Islet of Langerhans (tissue), 1 donor: ENCODE results near the gene TRAM2.

Source experiments
- FAIRE-seq: peaks from one replicate; lab custom pipeline; 2011; peaks lifted over from hg19 to GRCh38; lab: Jason Lieb, UNC

The TRAM2 gene

DNA sequence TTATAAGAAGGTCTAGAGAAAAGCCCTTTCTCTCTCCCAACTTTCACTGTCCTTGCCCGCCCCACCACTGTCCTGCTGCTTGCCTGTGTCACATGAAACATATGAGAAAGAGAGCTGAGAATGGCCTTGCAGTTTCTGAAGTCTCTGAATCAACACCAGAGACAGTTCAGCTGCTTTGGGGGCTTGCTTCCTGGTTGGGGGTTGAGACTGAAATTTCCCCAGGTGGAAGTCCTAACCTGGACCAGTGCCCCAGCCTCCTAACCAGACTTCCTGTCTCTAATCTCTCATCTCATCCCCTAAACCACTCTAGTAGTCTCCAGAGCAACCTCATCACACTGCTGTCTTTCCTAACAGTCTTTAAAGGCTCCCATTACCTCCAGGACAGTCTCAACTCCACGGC is 10.7 kb downstream of the TRAM2 start:
- FAIRE-seq, result no peak

DNA sequence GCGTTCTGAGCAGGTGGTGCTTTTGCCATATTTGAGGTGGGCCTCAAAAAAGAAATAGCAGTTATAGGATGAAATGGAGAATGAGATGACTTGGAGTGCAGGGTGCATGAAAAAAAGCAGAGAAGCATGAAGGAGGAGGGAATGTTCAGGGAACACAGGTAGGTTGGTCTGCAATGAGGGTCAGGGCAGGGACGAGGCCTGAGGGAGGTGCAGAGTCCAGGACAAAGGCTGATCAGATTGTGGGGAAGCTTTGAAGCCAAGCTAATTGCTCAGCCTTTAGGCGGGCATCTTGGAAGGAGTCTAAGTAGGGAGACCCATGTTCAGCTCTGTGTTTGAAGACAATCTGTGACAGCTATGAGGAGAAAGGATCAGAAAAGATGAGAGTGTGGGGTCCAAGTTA is 12.0 kb downstream of the TRAM2 start:
- no peak for FAIRE-seq

DNA sequence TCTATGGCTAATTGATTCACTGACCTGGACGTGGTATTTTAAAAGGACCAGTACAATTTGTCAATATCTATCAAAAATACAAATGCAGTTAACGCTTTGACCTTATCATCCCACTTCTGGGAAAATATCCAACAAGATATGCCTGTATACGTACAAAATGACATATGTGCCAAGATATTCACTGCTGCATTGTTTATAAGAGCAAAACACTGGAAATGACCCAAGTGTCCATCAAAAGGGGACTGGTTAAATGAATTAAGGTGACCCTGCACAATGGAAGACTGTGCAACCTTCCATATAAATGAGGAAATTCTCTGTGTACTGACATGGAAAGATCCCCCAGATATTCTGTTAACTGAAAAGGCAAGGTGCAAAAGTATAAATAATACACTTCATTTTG is 13.9 kb downstream of the TRAM2 start:
- FAIRE-seq, result no peak

DNA sequence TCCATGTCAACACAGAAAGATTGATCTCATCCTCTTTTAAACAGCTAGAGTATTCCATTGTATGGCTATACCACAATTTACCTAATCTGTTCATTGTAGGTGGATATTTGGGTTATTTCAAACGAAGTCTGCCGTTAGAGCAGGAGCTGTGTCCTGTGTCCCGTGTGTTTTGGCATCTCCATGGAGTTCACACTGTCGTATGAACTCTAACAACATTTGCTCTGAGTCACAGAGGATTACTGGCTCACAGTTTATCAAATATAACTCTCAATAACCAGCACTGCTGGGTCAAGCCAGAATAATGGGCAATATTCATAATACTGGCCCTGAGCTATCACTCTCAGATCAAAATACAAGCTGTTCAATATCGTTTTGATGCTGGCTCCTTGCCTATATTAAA is 16.4 kb downstream of the TRAM2 start:
- FAIRE-seq, result no peak

DNA sequence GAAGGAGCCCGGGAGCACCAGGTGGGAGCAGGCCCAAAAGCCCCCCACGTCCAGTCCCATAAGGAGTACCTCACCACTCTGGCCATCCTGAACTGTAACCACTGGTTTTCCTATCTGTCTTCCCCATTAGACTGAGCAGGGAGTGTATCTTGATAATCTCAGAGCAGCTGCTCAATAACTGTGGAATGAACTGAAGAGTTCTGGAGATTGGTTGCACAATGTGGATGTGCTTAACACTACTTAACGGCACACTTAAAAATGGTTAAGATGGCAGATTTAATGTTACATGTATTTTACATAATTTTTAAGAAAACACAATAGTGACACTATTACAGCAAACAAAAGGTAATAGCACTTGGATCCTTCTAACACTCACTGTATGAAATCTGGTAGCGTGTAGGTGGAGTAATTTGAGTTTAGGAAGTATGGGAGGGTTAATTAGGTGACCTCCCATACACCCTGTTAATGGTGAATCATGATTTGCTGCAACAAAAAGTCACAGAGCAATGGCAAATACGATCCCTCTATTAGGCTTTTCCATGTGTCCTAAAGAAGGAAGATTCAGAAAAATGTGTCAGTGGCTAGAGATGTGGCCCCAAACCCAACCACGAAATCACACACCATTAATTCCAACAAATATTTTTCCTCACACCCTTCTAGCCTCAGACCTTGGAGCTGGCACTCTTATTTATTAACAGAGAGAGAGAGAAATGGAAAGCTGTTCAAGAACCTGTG is 18.4 kb downstream of the TRAM2 start:
- no peak for FAIRE-seq

DNA sequence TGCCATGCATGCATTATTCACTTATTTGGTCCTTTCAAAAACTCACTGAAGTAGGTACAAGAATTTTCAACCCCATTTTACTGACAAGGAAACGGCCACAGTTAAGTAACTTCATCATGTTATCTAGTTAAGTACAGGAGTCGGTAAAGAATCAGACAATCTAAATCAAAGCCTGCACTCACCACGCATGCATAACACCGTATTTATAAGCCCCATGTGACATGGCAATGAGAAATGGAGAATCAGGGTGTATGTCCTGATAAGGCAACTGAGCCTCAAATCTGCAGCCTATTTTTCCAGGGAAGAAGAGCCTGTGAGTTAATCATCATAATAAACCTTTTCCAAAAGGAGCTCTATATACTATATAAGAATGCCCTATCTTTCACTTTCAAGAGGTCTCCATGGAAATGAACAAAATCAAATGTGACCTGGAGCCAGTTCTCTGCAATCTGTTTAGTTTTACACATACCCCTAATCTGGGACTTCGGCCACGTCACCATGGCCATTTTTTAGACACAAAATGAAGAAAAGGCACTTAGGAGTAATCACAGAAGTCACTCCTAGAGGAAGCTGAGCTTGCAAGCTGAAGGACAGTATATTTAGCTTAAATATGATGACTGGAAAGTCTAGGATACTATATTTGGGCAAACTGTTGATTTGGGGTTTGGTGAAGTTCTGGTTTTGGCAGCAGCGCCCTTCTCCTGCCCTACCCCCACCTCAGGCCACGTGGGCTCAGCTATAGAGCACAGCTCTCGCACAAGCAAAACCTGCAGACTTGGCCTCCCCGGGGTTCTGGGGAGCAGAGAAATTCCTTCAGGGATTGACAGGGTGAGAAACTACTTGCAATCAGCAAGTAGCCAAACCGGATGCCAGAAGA is 19.2 kb downstream of the TRAM2 start:
- FAIRE-seq, result no peak

DNA sequence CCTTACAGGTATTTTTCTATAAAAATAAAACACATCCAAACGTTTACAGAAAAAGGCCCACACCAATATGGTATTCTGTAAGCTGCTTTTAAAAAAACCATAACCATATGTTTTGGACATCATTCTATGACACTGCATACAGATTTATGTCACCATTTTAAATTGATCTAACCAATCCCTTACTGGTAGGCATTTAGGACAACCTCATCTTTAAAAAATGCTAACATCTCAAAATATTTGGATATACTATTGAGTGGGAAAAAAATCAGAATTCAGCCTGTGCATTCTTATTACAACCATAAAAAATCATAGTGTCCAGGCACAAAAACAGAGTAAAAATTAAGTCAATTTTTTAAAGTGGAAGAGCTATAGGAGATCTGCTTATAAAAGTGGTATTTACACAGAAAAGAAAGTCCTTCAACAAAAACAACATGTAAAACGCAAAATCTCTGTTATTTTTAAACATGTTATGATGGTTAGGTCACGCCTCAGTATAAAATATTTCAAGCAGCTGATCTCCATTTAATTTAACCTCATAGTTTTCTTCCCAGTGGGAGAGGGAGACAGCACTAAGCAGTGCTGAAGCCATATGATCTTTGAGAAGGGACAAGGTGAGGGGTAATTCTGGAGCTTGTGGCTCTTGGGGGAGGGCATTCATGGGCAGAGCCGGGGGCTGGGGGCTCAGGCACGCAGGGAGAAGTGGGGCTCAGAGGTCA is 21.2 kb downstream of the TRAM2 start:
- FAIRE-seq, result no peak

DNA sequence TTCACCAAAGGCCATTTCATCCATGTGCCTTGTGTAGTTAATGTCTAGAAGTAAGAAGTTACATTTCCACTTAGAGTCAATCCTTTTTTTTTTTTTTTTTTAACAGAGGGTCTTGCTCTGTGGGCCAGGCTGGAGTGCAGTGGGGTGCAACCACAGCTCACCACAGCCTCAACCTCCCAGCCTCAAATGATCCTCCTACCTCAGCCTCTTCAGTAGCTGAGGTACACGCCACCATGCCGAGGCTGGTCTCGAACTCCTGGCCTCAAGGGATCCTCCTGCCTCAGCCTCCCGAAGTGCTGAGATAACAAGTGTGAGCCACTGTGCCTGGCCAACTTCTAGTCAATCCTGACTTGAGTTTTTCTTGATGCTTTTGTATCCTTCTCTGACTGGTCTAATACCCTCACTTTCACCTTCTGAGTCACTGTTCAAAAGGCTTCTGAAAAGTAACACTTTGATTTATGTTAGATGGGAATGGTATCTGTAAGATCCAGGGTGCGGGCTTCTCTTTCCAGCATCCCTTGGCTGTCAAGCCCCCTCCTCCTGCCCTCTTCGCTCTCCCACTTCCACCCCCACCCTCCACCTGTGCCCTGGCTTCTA is 22.1 kb downstream of the TRAM2 start:
- FAIRE-seq, result no peak

DNA sequence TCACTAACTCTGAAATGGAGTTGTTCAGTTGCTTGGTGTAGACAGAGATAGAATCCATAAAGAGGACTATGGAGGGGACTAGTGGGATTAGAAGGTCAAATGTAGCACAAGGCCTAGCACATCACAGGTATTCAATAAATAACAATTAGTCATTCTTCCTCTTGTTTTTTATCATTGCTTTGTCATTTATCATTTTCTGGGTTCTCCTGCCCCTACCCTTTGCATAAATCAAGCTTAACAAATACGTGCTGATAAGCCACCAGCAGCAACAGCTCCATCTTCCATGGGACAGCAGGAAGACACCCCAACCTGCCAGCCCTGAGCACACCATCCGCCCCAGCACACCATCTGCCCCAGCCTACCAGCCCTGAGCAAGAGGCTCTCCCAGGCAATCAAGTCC is 23.1 kb downstream of the TRAM2 start:
- FAIRE-seq, result no peak

DNA sequence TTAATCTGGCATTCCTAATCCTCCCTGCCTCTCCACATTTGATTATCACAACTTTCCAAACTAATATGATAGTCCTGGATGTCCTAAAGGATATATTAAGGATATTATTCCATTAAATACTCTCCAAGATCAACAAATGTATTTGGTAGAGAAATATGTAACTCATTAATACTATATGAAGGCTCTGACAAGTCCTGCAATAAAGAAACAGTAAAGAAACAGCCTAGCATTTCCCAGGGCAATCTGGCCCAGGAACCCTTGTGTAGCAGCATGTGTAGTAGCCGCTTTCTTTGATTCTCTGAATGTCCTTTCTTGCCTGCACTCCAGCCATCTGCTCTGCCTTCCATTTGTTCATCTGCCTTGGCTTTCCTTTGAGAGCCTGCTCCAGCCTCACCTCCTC is 23.7 kb downstream of the TRAM2 start:
- FAIRE-seq, result no peak

DNA sequence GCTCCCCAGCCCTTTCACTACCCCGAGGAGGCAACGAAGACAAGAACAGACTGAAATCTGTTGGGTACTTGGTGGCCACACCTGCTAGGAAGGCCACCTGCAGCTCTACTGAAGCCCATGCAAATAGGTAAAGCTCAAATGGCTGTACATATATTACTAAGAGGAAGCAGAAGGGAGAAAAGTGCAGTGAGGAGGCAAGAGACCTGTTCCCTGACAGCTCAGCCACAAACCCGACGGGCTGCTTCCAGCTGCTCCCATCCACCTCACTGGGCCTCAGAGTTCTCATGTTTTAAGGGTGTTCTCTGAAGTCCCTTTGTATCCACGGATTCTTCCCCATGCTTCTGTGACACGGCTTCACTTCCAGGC is 24.6 kb downstream of the TRAM2 start:
- no peak for FAIRE-seq

DNA sequence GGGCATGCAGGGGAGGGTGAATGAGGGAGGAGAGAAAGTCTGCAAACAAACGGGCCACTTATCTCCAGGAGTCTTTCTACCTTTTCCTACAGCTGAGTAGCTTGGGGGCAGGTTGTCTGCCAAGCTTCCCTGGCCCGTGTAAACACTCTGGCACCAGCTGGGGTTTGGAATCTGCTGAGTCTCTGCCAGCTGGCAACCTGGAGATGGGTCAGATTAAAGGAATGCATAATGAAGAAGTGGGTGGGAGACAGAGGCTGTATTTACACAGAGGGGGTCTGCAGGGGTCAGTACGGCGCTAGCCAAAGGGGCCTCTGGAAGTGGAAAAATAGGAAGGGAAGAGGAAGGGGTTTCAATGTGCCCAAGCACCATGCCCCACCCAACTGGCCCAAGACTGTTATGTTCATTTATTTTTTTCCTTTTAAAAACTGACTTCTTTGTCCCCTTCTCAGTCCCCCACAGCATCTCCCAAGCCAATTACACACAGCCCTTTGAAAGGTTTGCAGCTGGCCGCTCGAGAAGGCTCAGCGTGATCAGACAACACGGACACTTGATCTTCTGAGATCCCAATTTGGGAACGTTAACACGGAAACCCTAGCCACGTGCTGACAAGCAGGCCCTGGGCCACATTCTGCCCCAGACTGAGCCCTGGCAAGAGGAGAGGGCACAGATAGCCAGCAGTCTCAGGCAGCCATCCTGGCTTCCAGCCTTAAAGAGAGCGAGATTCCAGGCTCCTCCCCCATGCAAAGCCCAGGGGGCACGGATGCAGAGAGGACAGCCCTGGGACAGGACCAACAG is 25.2 kb downstream of the TRAM2 start:
- no peak for FAIRE-seq

DNA sequence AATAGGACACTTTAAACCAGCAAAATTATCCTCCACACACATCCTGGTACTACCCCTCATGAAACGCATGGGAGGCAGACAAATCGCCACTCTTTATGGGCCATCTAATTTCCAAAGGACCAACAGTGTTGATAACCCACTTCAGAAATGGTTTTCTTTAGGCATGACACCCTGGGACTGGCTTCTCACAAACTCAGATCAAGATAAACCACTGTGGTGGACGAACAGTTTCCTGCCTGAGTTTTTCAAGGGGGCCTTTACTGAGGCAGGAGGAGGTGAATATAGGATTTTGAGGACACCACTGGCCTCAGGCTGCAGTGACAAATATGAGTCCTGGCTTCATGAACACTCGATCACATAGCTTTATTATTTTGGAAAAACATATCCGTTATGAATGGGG is 26.0 kb downstream of the TRAM2 start:
- FAIRE-seq, result no peak

DNA sequence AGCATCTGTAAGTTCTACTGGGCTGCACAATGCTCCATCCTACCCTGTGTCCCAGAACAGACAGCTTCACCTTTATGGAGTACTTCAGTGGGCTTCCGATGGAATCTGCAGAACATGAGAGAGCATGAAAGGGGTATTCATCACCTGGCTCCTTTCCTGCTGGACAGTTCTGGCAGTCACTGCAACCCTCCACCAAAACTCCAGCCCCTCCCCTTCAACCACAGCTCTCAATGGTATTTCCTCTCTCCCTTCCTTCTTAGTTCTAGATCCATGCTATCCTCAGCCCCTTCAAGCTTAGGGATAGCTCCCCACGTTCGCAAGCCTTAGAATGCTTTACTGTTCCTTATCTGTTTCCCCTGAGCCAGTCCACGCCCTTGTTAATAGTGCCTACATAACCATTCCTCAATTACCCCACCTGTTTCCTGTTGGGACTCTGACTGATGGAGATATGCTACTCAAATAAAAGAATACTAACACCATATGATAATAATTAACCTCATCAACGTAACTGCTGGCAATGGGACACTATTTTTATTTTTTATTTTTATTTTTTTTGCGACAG is 26.8 kb downstream of the TRAM2 start:
- no peak for FAIRE-seq

DNA sequence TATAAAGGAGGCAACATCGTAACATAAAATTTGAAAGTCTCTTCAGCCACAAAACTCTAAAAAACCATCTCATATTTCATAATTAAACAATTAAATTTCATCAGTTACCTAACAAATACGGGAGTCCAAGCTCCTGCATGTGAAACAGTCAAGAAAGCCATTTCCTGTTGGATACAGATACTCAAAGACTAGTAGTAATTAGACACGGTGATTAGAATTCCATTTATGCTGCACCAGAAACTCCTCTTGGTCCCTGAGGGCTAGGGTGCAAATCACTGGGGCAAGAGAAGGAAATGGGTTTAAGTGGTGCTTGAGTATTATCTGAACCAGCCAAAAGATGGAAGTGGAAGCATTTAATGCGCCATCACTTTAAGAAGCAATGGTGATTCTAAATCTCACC is 27.4 kb downstream of the TRAM2 start:
- no peak for FAIRE-seq

DNA sequence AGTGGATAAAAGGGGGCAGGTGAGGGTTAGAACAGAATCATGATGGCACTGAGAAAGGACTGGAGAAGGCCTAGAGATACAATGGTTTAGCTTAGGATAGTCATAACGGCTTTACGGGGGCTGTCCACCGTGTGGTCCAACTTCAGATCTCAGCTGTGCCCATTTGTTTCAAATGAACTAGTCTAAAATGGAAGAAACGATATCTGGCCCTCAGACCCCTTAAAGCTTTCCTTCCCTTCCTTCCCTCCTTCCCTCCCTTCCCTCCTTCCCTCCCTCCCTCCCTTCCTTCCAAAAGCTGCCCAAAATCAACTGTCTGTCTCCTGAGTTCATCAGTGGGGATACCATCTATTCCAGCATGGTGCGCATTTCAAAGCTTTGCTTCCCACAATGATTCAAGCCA is 27.9 kb downstream of the TRAM2 start:
- no peak for FAIRE-seq

DNA sequence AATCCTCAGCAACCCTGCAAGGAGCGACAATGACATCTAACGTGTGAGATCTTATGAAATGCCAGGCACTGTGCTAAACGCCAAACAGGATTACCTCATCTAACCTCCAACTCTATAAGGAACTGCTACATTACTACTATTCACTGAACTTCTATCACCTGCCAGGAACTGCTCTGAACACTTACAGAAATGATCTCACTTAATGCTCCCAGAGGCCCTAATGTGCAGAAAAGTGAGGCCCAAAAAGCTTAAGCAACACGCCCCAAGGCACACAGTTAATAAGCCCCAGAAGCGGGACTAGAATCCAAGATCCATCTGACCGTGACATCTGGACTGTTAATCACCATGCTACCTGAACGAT is 28.5 kb downstream of the TRAM2 start:
- no peak for FAIRE-seq

DNA sequence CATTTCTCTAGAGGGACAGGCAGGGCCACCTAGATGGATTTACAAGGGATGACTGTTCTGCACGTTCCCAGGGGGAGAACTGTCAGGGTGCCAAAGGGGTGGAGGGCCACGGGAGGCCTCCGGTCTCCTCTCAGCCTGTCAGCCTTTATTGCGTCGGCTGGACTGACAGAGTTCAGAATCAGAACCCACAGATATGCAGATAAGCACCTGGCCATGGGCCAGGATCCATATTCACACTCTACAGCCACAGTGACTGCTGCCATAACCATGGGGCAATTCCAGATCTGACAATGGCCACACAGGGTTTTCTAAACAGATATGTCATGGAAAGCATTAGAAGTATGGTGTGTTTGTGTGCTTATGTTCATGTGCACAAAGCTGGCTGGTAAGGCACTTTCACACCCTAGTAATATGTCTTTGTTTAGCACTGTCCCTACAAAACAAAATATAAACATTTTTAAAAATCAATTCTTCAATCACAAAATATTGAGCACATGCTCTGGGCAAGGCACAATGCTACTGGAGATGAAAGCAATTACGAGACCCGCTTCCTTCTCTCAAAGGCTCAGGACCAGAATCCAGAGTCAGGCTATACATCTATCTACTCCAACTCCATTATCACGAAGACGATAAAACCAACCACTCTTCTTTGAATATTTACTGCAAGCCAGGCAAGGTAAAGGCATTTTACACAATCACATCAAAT is 29.1 kb downstream of the TRAM2 start:
- no peak for FAIRE-seq

DNA sequence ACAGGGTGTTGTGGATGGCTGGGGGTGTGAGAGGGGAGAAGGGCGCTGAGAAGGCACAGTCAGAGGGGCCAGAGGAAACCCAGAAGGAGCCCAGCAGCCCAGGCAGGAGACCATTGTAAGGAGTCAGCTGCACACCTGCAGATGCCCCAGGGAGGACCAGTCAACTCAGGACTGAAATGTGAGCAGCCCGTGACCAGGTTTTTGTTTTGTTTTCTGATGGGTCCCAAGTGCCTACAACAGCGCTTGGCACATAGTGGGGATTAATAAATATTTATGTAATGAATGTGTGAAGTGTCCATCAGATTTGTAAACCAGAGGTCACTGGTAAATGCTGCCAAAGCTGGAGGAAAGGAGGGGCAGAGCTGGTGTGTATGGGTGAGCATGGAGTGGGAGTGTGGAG is 30.2 kb downstream of the TRAM2 start:
- FAIRE-seq, result no peak

DNA sequence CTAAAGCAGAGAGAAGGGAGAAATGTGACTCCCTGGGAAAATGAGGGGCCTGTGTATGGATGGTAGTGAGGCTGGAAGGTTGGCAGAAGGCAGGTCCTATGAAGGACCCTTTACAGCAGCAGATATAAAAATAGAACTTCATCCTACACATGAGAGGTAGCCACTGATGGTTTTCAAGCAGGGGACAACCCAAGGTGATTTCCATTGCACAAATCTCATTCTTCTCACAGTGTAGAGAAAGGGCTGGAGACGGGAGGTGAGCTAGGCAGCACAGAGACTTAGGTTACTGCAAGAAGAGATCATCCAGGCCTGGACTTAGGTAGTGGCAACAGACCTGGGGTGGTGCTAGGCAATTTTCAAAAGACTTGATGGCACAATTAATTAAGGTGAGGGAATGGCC is 30.7 kb downstream of the TRAM2 start:
- FAIRE-seq, result no peak
